Thoracic aorta (tissue), 2 donors: ENCODE measurements around the gene TSHZ2. TPM values are rescaled to one million over a fixed set of nuclear protein-coding genes. Genes with fewer than 3 reads are reported as not detected.

Source experiments
- ATAC-seq: fragments of 150-250 bp; one replicate; pipeline ENCODE4 v1.8.0; 2017; ENCODE audit warnings: low read depth; ENCODE audit not compliant: insufficient number of reproducible peaks, low FRiP score
- DNase-seq: peaks from one replicate; pipeline ENCODE4 v3.0.0-alpha.2; 2020; ENCODE audit warnings: low spot score
- H3K27ac ChIP-seq, 2 donors: fragments of 200-600 bp; sonication (generic); 1 replicate in 1 of 2; 2 replicates in 1 of 2; pipeline ENCODE4 v1.5.1; 2016; ENCODE audit warnings: mild to moderate bottlenecking in 2 of 2, moderate library complexity in 2 of 2
- H3K27me3 ChIP-seq: fragments of 200-600 bp; sonication (generic); replicated peaks from 2 replicates; pipeline ENCODE4 v1.6.0; 2016; ENCODE audit warnings: mild to moderate bottlenecking; ENCODE audit not compliant: insufficient read depth
- H3K36me3 ChIP-seq: fragments of 200-600 bp; sonication (generic); one replicate; pipeline ENCODE4 v1.5.1; 2016
- H3K4me1 ChIP-seq, 2 donors: fragments of 200-600 bp; sonication (generic); 1 replicate in 1 of 2; 2 replicates in 1 of 2; pipeline versions ENCODE4 v1.5.1 to v1.6.0; 2016; ENCODE audit warnings: low read depth in 2 of 2, mild to moderate bottlenecking in 1 of 2; ENCODE audit not compliant: control insufficient read depth in 1 of 2
- H3K4me3 ChIP-seq: fragments of 200-600 bp; sonication (generic); 2 replicates; pipeline ENCODE4 v1.5.1; 2016; ENCODE audit warnings: mild to moderate bottlenecking
- H3K9me3 ChIP-seq: fragments of 200-600 bp; sonication (generic); 2 replicates; pipeline ENCODE4 v1.5.1; 2016
- total RNA-seq, 2 donors: library from RNA; depleted of rRNA; stranded (reverse); fragments of >200 nt; gene quantifications; one replicate each; pipeline versions ENCODE4 v1.1.0 to v1.2.3, GENCODE V29; 2016
- TF ChIP-seq, protein P1 (sequence below): fragments of 200-600 bp; sonication (generic); IDR thresholded peaks from one replicate; pipeline ENCODE4 v1.5.1; 2019; ENCODE audit warnings: antibody characterized with exemption

TSHZ2 gene
- total RNA-seq, 2 donors from 2014 or later: 8.4 to 32.6 TPM

DNA sequence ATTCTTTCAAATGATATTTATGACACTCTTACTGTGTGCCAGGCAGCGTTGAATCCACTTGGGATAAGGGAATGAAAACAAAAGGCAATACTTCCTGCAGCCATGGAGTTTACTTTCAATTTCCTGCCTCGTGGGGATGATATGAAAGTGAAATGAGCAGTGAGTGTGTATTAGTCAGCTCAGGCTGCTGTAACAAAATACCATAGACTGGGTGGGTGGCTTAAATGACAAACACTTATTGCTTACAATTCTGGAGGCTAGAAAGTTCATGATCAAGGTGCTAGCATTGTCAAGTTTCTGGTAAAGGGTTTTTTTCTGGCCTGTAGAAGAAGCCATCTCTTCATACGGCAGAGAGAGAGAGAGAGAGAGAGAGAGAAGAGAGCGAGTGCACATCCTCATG, 41.7 kb downstream of the TSHZ2 start:
- H3K4me1 ChIP-seq: no peaks in the 10 kb centered on the region
- H3K9me3 ChIP-seq: no peaks in the 10 kb centered on the region
- ATAC-seq (no peak), DNase-seq (no peak)
- no peak overlapping the region for H3K4me3 ChIP-seq
- no peaks in the 10 kb centered on the region for H3K27me3 ChIP-seq
- TF ChIP-seq, protein P1, sequence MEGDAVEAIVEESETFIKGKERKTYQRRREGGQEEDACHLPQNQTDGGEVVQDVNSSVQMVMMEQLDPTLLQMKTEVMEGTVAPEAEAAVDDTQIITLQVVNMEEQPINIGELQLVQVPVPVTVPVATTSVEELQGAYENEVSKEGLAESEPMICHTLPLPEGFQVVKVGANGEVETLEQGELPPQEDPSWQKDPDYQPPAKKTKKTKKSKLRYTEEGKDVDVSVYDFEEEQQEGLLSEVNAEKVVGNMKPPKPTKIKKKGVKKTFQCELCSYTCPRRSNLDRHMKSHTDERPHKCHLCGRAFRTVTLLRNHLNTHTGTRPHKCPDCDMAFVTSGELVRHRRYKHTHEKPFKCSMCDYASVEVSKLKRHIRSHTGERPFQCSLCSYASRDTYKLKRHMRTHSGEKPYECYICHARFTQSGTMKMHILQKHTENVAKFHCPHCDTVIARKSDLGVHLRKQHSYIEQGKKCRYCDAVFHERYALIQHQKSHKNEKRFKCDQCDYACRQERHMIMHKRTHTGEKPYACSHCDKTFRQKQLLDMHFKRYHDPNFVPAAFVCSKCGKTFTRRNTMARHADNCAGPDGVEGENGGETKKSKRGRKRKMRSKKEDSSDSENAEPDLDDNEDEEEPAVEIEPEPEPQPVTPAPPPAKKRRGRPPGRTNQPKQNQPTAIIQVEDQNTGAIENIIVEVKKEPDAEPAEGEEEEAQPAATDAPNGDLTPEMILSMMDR: no peak
- no peaks in the 10 kb centered on the region for H3K36me3 ChIP-seq
- H3K27ac ChIP-seq: no peak overlapping the region

DNA sequence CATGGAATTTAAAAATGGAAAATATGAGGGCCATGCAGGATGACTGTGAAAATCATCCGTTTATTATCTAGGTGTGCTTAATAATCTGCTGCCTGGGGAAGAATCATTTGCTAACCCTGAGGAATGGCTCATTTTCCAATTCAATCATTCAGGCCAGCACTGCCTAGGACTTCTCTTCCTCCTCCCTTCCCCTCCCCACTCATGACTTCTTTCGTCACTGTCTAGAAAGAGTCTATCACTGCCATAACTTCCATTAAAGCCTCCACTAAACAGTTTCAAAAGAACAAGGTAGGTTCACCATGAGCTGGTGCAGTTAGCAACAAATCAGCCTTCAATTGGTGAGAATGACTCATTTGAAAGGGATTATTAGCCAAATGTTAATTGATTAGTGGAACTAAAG, 43.9 kb downstream of the TSHZ2 start:
- Histone ChIP-seq H3K4me3 (no peak overlapping the region), H3K36me3 (no peaks in the 10 kb centered on the region), H3K4me1 (no peaks in the 10 kb centered on the region), H3K9me3 (no peaks in the 10 kb centered on the region), H3K27ac (no peak overlapping the region), H3K27me3 (no peaks in the 10 kb centered on the region)
- ATAC-seq: no peak
- DNase-seq: no peak
- TF ChIP-seq, protein P1: no peak

DNA sequence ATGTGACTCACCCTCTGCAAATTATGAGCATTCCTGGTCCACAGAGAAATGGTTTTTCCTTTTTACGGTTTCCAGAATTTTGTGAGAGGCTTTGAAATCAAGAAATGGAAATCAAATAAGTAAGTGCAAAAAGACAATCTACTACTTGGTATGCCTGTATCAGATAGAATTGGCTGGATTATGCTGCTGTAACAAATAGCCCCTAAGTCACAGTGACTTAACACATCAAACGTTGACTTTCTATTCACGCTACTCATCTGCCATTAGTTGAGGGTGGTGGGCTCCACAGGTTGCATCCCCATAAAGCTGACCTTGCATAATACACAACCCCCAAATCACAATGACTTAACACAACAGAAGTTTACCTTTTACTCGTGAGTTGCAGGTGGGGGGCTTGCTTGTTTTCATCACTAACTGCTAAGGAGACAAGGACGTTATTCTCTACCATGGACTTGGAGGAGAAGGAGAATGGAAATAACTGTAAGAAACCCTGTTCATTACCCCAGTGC, 44.4 kb downstream of the TSHZ2 start:
- H3K4me1 ChIP-seq: no peaks in the 10 kb centered on the region
- H3K27ac ChIP-seq: no peak overlapping the region
- H3K9me3 ChIP-seq: no peaks in the 10 kb centered on the region
- H3K36me3 ChIP-seq: no peaks in the 10 kb centered on the region
- DNase-seq: no peak
- no peak for ATAC-seq
- H3K4me3 ChIP-seq: no peak overlapping the region
- TF ChIP-seq, protein P1: no peak
- no peaks in the 10 kb centered on the region for H3K27me3 ChIP-seq

DNA sequence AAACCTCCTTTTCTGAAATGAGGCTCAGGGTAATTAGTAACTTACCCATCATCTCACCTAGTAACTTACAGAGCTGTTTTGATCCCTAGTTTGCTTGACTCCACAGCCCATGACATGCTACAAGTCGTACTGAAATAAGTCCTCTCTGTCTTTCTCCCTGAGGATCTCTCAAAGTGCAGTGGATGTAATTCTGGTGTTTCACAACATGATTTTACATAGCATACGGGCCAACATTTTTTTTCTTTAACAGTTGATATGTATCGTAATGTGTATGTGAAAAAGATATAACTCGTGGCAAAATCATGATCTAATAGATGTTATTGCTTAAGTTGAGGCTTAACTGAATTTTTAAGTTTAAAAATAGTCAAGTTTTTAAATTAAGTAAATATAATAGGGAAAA, 45.0 kb downstream of the TSHZ2 start:
- Histone ChIP-seq H3K27me3 (no peaks in the 10 kb centered on the region), H3K36me3 (no peaks in the 10 kb centered on the region), H3K4me1 (no peaks in the 10 kb centered on the region), H3K9me3 (no peaks in the 10 kb centered on the region), H3K4me3 (no peak overlapping the region), H3K27ac (no peak overlapping the region)
- ATAC-seq: no peak
- DNase-seq: no peak
- TF ChIP-seq, protein P1: no peak

DNA sequence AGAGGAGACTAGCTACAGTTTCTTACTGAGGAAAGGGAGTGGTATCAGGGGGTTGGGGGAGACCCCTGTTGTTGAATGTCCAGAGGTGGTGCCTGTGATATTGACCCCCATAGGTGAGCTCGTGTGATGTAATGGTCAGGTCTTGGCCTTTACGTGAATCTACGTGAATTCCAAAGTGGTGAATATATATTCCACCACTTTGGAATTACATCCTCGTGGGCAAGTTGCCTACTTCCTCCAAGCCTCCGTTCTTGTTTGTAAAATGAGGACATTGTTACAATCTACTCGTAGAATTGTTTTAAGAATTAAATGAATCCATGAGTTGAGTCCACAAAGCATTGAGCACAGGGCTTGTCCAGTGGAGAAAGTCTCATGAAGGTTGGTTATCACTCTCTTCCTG, 47.3 kb downstream of the TSHZ2 start:
- no peak overlapping the region for H3K4me3 ChIP-seq
- no peak for DNase-seq
- no peak for ATAC-seq
- no peaks in the 10 kb centered on the region for H3K27me3 ChIP-seq
- H3K4me1 ChIP-seq: no peaks in the 10 kb centered on the region
- H3K36me3 ChIP-seq: no peaks in the 10 kb centered on the region
- H3K9me3 ChIP-seq: no peaks in the 10 kb centered on the region
- TF ChIP-seq, protein P1: no peak
- no peak overlapping the region for H3K27ac ChIP-seq
